IMR-90 (cell line): ENCODE measurements around the gene DHX34. TPM values are rescaled to one million over a fixed set of nuclear protein-coding genes. Genes with fewer than 3 reads are reported as not detected.

Source experiments
- ATAC-seq: fragments of 200-7000 bp; cut with Tn5 transposase; 2 replicates; pipeline ENCODE4 v1.9.1; 2020; ENCODE audit warnings: low read depth, mild to moderate bottlenecking, moderate library complexity
- BruUV-seq: library from RNA; stranded (reverse); fragments of 400-500 nt; replicated peaks from 2 replicates; lab custom pipeline; 2021; lab: Mats Ljungman, UMichigan
- CTCF ChIA-PET: fragments of 300-600 bp; formaldehyde crosslinking; extraction: SDS; loops from one replicate; lab custom pipeline; 2021; ENCODE audit warnings: antibody characterized with exemption; lab: Yijun Ruan, JAX
- POLR2A ChIA-PET: fragments of 300-600 bp; sonication (Branson Sonifier 250); formaldehyde crosslinking; loops from one replicate; lab custom pipeline; 2022; ENCODE audit warnings: antibody characterized with exemption; ENCODE audit not compliant: unreplicated experiment; lab: Charles Lee
- DNase-seq: peaks from one replicate; pipeline ENCODE4 v3.0.0; 2013
- H2AFZ ChIP-seq: replicated peaks from 2 replicates; pipeline ENCODE3; 2013; ENCODE audit warnings: low read length, mild to moderate bottlenecking; ENCODE audit not compliant: poor library complexity
- H2AK5ac ChIP-seq: 2 replicates; pipeline ENCODE4 v1.6.1; 2013; ENCODE audit warnings: low read depth, low read length, inconsistent platforms
- H2AK9ac ChIP-seq: replicated peaks from 2 replicates; pipeline ENCODE3; 2013; ENCODE audit warnings: mild to moderate bottlenecking, low read depth, low read length, moderate library complexity; ENCODE audit not compliant: poor library complexity
- H2BK120ac ChIP-seq: 2 replicates; pipeline ENCODE4 v1.6.1; 2013; ENCODE audit warnings: low read depth, low read length, inconsistent platforms
- H2BK15ac ChIP-seq: 3 replicates; pipeline ENCODE4 v1.6.1; 2013; ENCODE audit warnings: low read depth, low read length, inconsistent platforms
- H2BK20ac ChIP-seq: 2 replicates; pipeline ENCODE4 v1.6.1; 2013; ENCODE audit warnings: low read depth, mild to moderate bottlenecking, inconsistent platforms, low read length, moderate library complexity
- H2BK5ac ChIP-seq: 2 replicates; pipeline ENCODE4 v1.6.1; 2013; ENCODE audit warnings: mild to moderate bottlenecking, low read depth, low read length, inconsistent platforms; ENCODE audit not compliant: poor library complexity, severe bottlenecking
- H3K14ac ChIP-seq: replicated peaks from 2 replicates; pipeline ENCODE4 v1.6.1; 2013; ENCODE audit warnings: low read depth, low read length, inconsistent platforms
- H3K18ac ChIP-seq: 2 replicates; pipeline ENCODE4 v1.6.1; 2013; ENCODE audit warnings: low read depth, low read length, control low read depth
- H3K23ac ChIP-seq: 2 replicates; pipeline ENCODE4 v1.6.1; 2013; ENCODE audit warnings: low read depth, low read length, inconsistent platforms
- H3K27ac ChIP-seq: 2 replicates; pipeline ENCODE4 v1.5.1; 2013; ENCODE audit warnings: mild to moderate bottlenecking, control low read depth, low read length; ENCODE audit not compliant: insufficient read depth
- H3K27me3 ChIP-seq: 2 replicates; pipeline ENCODE4 v1.6.1; 2013; ENCODE audit warnings: low read length; ENCODE audit not compliant: control insufficient read depth, insufficient read depth
- H3K36me3 ChIP-seq: 2 replicates; pipeline ENCODE4 v1.6.1; 2013; ENCODE audit warnings: low read length, mixed read lengths; ENCODE audit not compliant: control insufficient read depth, insufficient read depth
- H3K4ac ChIP-seq: 2 replicates; pipeline ENCODE4 v1.6.1; 2013; ENCODE audit warnings: low read depth, low read length, inconsistent platforms
- H3K4me1 ChIP-seq: 2 replicates; pipeline ENCODE4 v1.6.1; 2013; ENCODE audit warnings: low read length, mixed read lengths; ENCODE audit not compliant: control insufficient read depth, insufficient read depth
- H3K4me2 ChIP-seq: 2 replicates; pipeline ENCODE4 v1.6.1; 2013; ENCODE audit warnings: low read depth, mild to moderate bottlenecking, control low read depth, low read length, moderate library complexity
- H3K4me3 ChIP-seq: 2 replicates; pipeline ENCODE4 v1.5.1; 2013; ENCODE audit warnings: low read depth, mild to moderate bottlenecking, control low read depth, low read length, moderate library complexity; ENCODE audit not compliant: insufficient read depth
- H3K56ac ChIP-seq: 2 replicates; pipeline ENCODE4 v1.6.1; 2013; ENCODE audit warnings: low read length, inconsistent platforms; ENCODE audit not compliant: insufficient read depth; ENCODE audit errors: extremely low read depth
- H3K79me1 ChIP-seq, 2 experiments: 2 replicates each; pipeline ENCODE4 v1.6.1; 2013; ENCODE audit warnings: low read length in 2 of 2, inconsistent platforms in 1 of 2, low read depth in 1 of 2
- H3K9ac ChIP-seq: 2 replicates; pipeline ENCODE4 v1.6.1; 2013; ENCODE audit warnings: low read depth, low read length, control low read depth
- H3K9me1 ChIP-seq: 2 replicates; pipeline ENCODE4 v1.6.1; 2013; ENCODE audit warnings: low read length, inconsistent platforms; ENCODE audit not compliant: insufficient read depth
- H3K9me3 ChIP-seq: 2 replicates; pipeline ENCODE4 v1.6.1; 2013; ENCODE audit warnings: low read length; ENCODE audit not compliant: control insufficient read depth, insufficient read depth
- H4K20me1 ChIP-seq: 2 replicates; pipeline ENCODE4 v1.6.1; 2013; ENCODE audit warnings: low read length, inconsistent platforms; ENCODE audit not compliant: insufficient read depth
- H4K5ac ChIP-seq: 2 replicates; pipeline ENCODE4 v1.6.1; 2013; ENCODE audit warnings: mild to moderate bottlenecking, low read depth, low read length, control low read depth
- H4K8ac ChIP-seq, 2 experiments: 2 replicates each; pipeline ENCODE4 v1.6.1; 2013; ENCODE audit warnings: low read depth in 2 of 2, low read length in 2 of 2, control low read depth in 1 of 2, inconsistent platforms in 1 of 2
- H4K91ac ChIP-seq: 2 replicates; pipeline ENCODE4 v1.6.1; 2013; ENCODE audit warnings: low read depth, low read length, inconsistent platforms; ENCODE audit not compliant: insufficient read depth
- BHLHE40 ChIP-seq: fragments of 150-350 bp; IDR thresholded peaks from 2 replicates; pipeline ENCODE4 v1.6.1; 2016; ENCODE audit warnings: mild to moderate bottlenecking, low read depth, low read length
- MXI1 ChIP-seq: IDR thresholded peaks from 2 replicates; pipeline ENCODE4 v1.6.1; 2012; ENCODE audit warnings: low read depth, mild to moderate bottlenecking, low read length, moderate library complexity, borderline replicate concordance
- RCOR1 ChIP-seq: IDR thresholded peaks from 2 replicates; pipeline ENCODE4 v1.6.1; 2012; ENCODE audit warnings: mild to moderate bottlenecking, low read length, improper control_type of control experiment; ENCODE audit not compliant: insufficient replicate concordance
- WGBS, 2 experiments: methylation state at CpG; one replicate each; pipeline versions ENCODE4 v1.1.5 to v1.1.7; 2013; ENCODE audit warnings: missing lambda C conversion rate in 2 of 2; ENCODE audit not compliant: insufficient read length in 1 of 2; ENCODE audit errors: extremely low coverage in 2 of 2; 5-methylcytosine and 5-hydroxymethylcytosine counted together
- dilution Hi-C: fragments of 300-500 bp; cut with HindIII; formaldehyde crosslinking; loops from one replicate; pipeline ENCODE4 v1.14.3; 2018; ENCODE audit warnings: low sequenced_read_pairs; ENCODE audit not compliant: unreplicated experiment
- in situ Hi-C: fragments of 300-500 bp; cut with MboI; formaldehyde crosslinking; loops from 3 replicates; pipeline ENCODE4 v1.14.3; 2019; ENCODE audit warnings: low sequenced_read_pairs, inconsistent platforms, mixed read lengths
- intact Hi-C: fragments of 100-400 bp; cut with micrococcal nuclease; formaldehyde crosslinking; loops from 2 replicates; pipeline ENCODE4 v1.10.0; 2022
- polyA plus RNA-seq, 3 experiments: library from polyadenylated mRNA; depleted of rRNA; stranded (reverse); fragments of >200 nt; gene quantifications; 2 replicates each; pipeline ENCODE4 v1.2.3, GENCODE V29; 2012; ENCODE audit warnings: low replicate concordance in 1 of 3
- total RNA-seq: library from RNA; depleted of rRNA; stranded (reverse); fragments of >200 nt; gene quantifications from 2 replicates; pipeline ENCODE4 v1.2.3, GENCODE V29; 2012
- TF ChIP-seq, protein P1 (sequence below): conservative IDR thresholded peaks from 2 replicates; pipeline ENCODE4 v1.5.1; 2012; ENCODE audit warnings: mild to moderate bottlenecking, low read depth, low read length, improper control_type of control experiment

DHX34 gene
- total and polyA plus RNA-seq, 2 of the 4 experiments (the other 2 are of a cell fraction), result 4.5 to 13.7 TPM

DNA sequence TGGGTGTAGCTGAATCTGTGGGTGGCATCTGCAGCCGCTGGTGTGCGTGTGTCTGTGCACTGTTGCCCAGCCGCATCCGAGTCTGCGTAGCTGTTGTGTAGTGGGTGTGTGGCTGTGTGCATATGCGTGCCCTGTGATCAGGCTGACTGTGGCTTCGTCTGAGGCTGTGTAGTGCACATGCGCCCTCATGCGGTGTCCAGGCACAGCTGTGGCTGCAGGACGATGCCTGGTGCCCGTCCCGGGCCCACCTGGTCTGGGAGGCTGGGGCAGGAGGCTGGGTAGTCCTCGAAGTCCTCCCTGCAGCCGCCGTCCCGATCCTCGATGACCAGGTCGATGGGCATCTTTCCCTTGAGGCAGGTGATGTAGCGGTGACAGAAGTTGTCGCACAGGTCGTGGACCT, 65.4 kb downstream of the DHX34 start:
- no TSS peak for BruUV-seq
- Histone ChIP-seq H3K36me3 (peaks cover 25% of the 10 kb centered on the region), H2AFZ (no peak overlapping the region), H4K8ac (no peak overlapping the region), H3K4ac (no peak overlapping the region), H3K9ac (no peak overlapping the region), H3K23ac (no peak overlapping the region), H3K14ac (no peak overlapping the region), H2AK9ac (no peak overlapping the region), H3K9me1 (peaks cover 18% of the 10 kb centered on the region), H3K18ac (no peak overlapping the region), H4K20me1 (peaks cover 29% of the 10 kb centered on the region), H3K4me3 (no peak overlapping the region), H4K91ac (no peak overlapping the region), H3K79me1 (peaks cover 8 to 28% of the 10 kb centered on the region in 2 experiments; a peak in 3 of 4 replicates), H4K5ac (no peak overlapping the region), H3K27ac (no peak overlapping the region), H3K4me2 (no peak overlapping the region), H2BK20ac (no peak overlapping the region), H3K27me3 (peaks cover 1% of the 10 kb centered on the region; the same call in 1 of the 2 replicates), H2BK15ac (no peak overlapping the region), H2AK5ac (no peak overlapping the region), H2BK5ac (no peak overlapping the region), H2BK120ac (no peak overlapping the region), H3K9me3 (no peaks in the 10 kb centered on the region), H3K56ac (no peak overlapping the region), H3K4me1 (peaks cover 9% of the 10 kb centered on the region)
- DNase-seq, result no peak
- dilution Hi-C loops, result no loop called here
- TF ChIP-seq BHLHE40, result no peak
- no peak for TF ChIP-seq MXI1
- TF ChIP-seq RCOR1, result no peak
- TF ChIP-seq, protein P1, sequence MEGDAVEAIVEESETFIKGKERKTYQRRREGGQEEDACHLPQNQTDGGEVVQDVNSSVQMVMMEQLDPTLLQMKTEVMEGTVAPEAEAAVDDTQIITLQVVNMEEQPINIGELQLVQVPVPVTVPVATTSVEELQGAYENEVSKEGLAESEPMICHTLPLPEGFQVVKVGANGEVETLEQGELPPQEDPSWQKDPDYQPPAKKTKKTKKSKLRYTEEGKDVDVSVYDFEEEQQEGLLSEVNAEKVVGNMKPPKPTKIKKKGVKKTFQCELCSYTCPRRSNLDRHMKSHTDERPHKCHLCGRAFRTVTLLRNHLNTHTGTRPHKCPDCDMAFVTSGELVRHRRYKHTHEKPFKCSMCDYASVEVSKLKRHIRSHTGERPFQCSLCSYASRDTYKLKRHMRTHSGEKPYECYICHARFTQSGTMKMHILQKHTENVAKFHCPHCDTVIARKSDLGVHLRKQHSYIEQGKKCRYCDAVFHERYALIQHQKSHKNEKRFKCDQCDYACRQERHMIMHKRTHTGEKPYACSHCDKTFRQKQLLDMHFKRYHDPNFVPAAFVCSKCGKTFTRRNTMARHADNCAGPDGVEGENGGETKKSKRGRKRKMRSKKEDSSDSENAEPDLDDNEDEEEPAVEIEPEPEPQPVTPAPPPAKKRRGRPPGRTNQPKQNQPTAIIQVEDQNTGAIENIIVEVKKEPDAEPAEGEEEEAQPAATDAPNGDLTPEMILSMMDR, result no peak
- 94% methylated on average over 10 of the region's 21 CpGs; no CpG with 5 or more reads in 1 of the 2 experiments for WGBS, 2 experiments
- POLR2A ChIA-PET, result no interaction called here
- in situ Hi-C loops, result no loop called here
- intact Hi-C loops, result no loop called here
- CTCF ChIA-PET, result no interaction called here
- ATAC-seq, result no peak
